ENCODE results near the gene LRRC27.

DNA sequence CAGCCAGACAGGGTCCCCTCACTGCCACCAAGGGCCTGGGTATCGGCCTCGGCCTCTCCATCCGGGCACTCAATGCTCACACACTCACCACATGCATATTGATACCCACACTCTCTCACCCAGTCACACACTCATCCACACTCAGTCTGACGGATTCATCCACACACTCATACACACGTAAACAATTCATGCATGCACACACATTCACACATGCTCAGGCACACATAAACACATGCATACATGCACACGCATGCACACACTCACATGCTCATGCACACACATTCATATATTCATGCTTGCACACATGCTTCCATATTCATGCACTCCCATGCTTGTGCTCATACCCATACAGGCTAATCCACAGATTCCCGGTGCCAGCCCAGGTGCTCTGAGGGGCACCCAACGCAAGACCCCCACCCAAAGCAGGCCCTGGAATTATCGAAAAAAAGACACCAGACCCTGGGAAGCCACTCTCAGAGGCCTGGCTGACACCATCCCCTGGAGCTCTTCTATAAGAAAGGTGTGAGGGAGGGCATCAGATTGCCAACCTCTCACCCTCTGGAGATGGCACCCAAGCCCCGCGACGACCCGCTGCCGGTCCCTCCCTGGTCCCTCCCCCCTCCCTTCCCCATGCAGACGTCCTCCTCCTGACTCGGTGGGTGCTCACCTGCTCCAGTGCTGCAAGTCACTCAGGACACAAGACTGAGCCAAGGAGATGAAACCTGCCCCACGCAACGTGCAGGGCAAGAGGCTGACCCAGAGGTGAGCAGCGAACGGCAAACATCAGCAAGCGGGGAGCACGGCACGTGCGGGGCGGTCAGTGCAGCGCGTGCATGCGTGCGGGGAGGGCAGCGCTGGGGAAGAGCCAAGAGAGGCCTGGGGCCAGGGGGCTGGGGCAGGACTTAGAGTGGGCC is 39.4 kb upstream of the LRRC27 start:
- TF ChIP-seq, protein P1, sequence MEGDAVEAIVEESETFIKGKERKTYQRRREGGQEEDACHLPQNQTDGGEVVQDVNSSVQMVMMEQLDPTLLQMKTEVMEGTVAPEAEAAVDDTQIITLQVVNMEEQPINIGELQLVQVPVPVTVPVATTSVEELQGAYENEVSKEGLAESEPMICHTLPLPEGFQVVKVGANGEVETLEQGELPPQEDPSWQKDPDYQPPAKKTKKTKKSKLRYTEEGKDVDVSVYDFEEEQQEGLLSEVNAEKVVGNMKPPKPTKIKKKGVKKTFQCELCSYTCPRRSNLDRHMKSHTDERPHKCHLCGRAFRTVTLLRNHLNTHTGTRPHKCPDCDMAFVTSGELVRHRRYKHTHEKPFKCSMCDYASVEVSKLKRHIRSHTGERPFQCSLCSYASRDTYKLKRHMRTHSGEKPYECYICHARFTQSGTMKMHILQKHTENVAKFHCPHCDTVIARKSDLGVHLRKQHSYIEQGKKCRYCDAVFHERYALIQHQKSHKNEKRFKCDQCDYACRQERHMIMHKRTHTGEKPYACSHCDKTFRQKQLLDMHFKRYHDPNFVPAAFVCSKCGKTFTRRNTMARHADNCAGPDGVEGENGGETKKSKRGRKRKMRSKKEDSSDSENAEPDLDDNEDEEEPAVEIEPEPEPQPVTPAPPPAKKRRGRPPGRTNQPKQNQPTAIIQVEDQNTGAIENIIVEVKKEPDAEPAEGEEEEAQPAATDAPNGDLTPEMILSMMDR (conservative IDR thresholded peaks at IDR 0.05 in 1 of 2, IDR thresholded peaks at IDR 0.05 in 1 of 2; ENCODE audit: low read depth in 1 of 2, low read length in 2 of 2) = no peak
- no peak for TF ChIP-seq EZH2 (IDR thresholded peaks at IDR 0.05; ENCODE audit: low read length, missing control alignments)
